ENCODE results near the gene FGD4.

Gene FGD4

DNA sequence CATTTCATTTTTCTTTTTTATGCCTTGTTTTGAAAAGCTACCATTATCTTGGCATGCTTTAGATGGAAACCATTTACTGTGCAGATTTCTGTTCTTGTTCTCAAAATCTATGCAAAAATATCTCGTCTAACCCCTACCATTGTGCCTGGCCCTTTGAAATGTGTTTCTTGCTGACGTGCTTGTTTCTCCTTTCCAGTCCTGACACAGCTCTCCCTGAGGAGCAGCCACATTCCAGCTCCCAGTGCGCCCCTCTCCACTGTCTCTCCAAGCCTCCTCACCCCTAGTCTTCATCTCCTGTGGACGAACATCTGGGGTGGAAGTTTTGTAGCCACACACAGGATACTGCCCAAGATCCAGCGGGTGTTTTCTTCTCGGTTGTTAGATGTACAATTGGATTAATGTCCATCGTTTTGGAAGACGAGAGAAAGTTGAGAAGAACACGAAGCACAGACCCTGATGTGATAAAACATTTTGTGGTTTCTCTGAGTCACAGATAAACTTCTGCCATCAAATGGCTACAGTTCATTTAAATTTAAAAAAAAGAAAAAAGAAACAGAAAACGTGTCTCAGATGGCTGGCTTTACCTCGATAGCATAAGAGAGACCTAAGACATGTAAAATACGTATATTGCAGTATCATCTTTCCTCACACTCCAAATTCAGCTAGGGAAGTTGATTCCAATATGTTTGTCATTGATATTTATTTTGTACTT lies 21.9 kb upstream of the FGD4 start:
- ATAC-seq = no peak
- TF ChIP-seq TCF4 (CRISPR knock-in tag; IDR thresholded peaks at IDR 0.05; ENCODE audit: borderline replicate concordance) = no peak
- no peak for TF ChIP-seq ZNF70 (CRISPR knock-in tag; IDR thresholded peaks at IDR 0.05)
- no peak for TF ChIP-seq RARB (CRISPR knock-in tag; IDR thresholded peaks at IDR 0.05)
- TF ChIP-seq SNAI2 (CRISPR knock-in tag; IDR thresholded peaks at IDR 0.05) = no peak
- no peak for TF ChIP-seq TOX (CRISPR knock-in tag; IDR thresholded peaks at IDR 0.05; ENCODE audit: borderline replicate concordance)
- TF ChIP-seq ZC3H10 (CRISPR knock-in tag; IDR thresholded peaks at IDR 0.05) = no peak
- no peak for TF ChIP-seq ESRRG (CRISPR knock-in tag; IDR thresholded peaks at IDR 0.05)
- TF ChIP-seq, protein P1, sequence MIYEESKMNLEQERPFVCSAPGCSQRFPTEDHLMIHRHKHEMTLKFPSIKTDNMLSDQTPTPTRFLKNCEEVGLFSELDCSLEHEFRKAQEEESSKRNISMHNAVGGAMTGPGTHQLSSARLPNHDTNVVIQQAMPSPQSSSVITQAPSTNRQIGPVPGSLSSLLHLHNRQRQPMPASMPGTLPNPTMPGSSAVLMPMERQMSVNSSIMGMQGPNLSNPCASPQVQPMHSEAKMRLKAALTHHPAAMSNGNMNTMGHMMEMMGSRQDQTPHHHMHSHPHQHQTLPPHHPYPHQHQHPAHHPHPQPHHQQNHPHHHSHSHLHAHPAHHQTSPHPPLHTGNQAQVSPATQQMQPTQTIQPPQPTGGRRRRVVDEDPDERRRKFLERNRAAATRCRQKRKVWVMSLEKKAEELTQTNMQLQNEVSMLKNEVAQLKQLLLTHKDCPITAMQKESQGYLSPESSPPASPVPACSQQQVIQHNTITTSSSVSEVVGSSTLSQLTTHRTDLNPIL (CRISPR knock-in tag; IDR thresholded peaks at IDR 0.05; ENCODE audit: low read depth) = no peak
- TF ChIP-seq, protein P2, sequence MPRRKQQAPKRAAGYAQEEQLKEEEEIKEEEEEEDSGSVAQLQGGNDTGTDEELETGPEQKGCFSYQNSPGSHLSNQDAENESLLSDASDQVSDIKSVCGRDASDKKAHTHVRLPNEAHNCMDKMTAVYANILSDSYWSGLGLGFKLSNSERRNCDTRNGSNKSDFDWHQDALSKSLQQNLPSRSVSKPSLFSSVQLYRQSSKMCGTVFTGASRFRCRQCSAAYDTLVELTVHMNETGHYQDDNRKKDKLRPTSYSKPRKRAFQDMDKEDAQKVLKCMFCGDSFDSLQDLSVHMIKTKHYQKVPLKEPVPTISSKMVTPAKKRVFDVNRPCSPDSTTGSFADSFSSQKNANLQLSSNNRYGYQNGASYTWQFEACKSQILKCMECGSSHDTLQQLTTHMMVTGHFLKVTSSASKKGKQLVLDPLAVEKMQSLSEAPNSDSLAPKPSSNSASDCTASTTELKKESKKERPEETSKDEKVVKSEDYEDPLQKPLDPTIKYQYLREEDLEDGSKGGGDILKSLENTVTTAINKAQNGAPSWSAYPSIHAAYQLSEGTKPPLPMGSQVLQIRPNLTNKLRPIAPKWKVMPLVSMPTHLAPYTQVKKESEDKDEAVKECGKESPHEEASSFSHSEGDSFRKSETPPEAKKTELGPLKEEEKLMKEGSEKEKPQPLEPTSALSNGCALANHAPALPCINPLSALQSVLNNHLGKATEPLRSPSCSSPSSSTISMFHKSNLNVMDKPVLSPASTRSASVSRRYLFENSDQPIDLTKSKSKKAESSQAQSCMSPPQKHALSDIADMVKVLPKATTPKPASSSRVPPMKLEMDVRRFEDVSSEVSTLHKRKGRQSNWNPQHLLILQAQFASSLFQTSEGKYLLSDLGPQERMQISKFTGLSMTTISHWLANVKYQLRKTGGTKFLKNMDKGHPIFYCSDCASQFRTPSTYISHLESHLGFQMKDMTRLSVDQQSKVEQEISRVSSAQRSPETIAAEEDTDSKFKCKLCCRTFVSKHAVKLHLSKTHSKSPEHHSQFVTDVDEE (CRISPR knock-in tag; IDR thresholded peaks at IDR 0.05) = no peak
- TF ChIP-seq BACH2 (CRISPR knock-in tag; IDR thresholded peaks at IDR 0.05; ENCODE audit: borderline replicate concordance) = no peak
- no peak for TF ChIP-seq OSR1 (CRISPR knock-in tag; IDR thresholded peaks at IDR 0.05)

DNA sequence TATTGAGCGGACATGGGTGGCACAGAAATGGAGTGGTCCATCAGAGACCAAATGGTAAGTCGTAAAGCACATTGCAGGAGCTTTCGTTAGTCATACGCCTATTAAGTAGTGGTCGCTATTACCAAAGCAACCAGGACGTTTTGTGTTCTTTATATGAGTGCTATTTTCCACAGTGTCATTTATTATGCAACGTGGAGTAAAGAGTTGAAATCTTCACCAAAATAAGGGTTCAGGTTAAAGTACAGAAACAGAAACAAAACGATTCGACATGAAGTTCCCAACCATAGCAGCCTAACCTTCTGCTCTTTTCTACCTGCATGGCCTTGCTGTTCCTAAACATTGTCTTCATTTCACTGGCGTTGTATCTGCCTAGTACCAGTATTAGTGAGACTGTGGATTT lies 20.1 kb upstream of the FGD4 start:
- TF ChIP-seq, protein P3, sequence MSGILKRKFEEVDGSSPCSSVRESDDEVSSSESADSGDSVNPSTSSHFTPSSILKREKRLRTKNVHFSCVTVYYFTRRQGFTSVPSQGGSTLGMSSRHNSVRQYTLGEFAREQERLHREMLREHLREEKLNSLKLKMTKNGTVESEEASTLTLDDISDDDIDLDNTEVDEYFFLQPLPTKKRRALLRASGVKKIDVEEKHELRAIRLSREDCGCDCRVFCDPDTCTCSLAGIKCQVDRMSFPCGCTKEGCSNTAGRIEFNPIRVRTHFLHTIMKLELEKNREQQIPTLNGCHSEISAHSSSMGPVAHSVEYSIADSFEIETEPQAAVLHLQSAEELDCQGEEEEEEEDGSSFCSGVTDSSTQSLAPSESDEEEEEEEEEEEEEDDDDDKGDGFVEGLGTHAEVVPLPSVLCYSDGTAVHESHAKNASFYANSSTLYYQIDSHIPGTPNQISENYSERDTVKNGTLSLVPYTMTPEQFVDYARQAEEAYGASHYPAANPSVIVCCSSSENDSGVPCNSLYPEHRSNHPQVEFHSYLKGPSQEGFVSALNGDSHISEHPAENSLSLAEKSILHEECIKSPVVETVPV (CRISPR knock-in tag; IDR thresholded peaks at IDR 0.05) = no peak
- no peak for TF ChIP-seq ZFP30 (CRISPR knock-in tag; IDR thresholded peaks at IDR 0.05)
- no peak for TF ChIP-seq CSDC2 (CRISPR knock-in tag; IDR thresholded peaks at IDR 0.05)
- TF ChIP-seq, protein P4, sequence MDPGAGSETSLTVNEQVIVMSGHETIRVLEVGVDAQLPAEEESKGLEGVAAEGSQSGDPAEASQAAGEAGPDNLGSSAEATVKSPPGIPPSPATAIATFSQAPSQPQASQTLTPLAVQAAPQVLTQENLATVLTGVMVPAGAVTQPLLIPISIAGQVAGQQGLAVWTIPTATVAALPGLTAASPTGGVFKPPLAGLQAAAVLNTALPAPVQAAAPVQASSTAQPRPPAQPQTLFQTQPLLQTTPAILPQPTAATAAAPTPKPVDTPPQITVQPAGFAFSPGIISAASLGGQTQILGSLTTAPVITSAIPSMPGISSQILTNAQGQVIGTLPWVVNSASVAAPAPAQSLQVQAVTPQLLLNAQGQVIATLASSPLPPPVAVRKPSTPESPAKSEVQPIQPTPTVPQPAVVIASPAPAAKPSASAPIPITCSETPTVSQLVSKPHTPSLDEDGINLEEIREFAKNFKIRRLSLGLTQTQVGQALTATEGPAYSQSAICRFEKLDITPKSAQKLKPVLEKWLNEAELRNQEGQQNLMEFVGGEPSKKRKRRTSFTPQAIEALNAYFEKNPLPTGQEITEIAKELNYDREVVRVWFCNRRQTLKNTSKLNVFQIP (CRISPR knock-in tag; IDR thresholded peaks at IDR 0.05; ENCODE audit: borderline replicate concordance, low read depth) = no peak
- TF ChIP-seq ZNF565 (CRISPR knock-in tag; conservative IDR thresholded peaks at IDR 0.05; ENCODE audit: low read depth) = no peak
- no peak for TF ChIP-seq OSR1 (CRISPR knock-in tag; IDR thresholded peaks at IDR 0.05)
- TF ChIP-seq TCF4 (CRISPR knock-in tag; IDR thresholded peaks at IDR 0.05; ENCODE audit: borderline replicate concordance) = no peak
- ATAC-seq = no peak

DNA sequence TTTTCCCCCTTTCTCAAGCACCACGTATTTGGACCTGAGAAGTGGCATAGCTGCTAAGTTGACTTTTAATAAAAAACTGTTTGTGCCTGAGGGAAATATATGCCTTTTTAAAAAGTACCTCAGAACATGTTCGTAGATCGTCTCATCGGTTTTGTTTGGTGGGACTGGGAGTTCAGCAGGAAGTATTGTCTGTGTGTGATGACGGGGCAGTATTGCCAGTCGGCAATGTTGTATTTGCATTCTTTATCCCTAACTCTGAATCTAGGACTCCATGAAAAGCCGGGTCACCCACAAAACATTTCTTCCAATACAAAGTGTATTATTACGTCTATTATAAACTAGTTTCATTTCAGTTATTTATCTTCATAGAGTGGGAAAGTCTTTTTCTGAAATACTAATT lies 19.7 kb upstream of the FGD4 start:
- ATAC-seq = no peak
- TF ChIP-seq, protein P2 (CRISPR knock-in tag; IDR thresholded peaks at IDR 0.05) = no peak
- TF ChIP-seq ZFP30 (CRISPR knock-in tag; IDR thresholded peaks at IDR 0.05) = no peak
- no peak for TF ChIP-seq ISL1 (CRISPR knock-in tag; IDR thresholded peaks at IDR 0.05)
- TF ChIP-seq, protein P4 (CRISPR knock-in tag; IDR thresholded peaks at IDR 0.05; ENCODE audit: borderline replicate concordance, low read depth) = no peak
- TF ChIP-seq, protein P1 (CRISPR knock-in tag; IDR thresholded peaks at IDR 0.05; ENCODE audit: low read depth) = no peak
- no peak for TF ChIP-seq ESRRG (CRISPR knock-in tag; IDR thresholded peaks at IDR 0.05)
- no peak for TF ChIP-seq ZNF70 (CRISPR knock-in tag; IDR thresholded peaks at IDR 0.05)
- no peak for TF ChIP-seq TCF4 (CRISPR knock-in tag; IDR thresholded peaks at IDR 0.05; ENCODE audit: borderline replicate concordance)
- no peak for TF ChIP-seq BACH2 (CRISPR knock-in tag; IDR thresholded peaks at IDR 0.05; ENCODE audit: borderline replicate concordance)

Data from SK-N-SH treated with all-trans-retinoic acid at 6 μM for 48 hours (cell line).